HL-60/S4 (cell line): ENCODE measurements around the gene ZNF649.

Experiments
- in situ Hi-C: fragments of 300-500 bp; cut with MboI; formaldehyde crosslinking; loops from 2 replicates; pipeline ENCODE4 v1.14.3; 2022; ENCODE audit warnings: low sequenced_read_pairs

Gene ZNF649

GRCh38 chr19:51887522-51888498 is 17.0 kb downstream of the ZNF649 start, which contains the start of gene ZNF577:
Gene ZNF577 (minus strand): TSS chr19:51887951. CDS start chr19:51880382, 7,569 bp downstream.
- in situ Hi-C loops, result no loop called here

DNA sequence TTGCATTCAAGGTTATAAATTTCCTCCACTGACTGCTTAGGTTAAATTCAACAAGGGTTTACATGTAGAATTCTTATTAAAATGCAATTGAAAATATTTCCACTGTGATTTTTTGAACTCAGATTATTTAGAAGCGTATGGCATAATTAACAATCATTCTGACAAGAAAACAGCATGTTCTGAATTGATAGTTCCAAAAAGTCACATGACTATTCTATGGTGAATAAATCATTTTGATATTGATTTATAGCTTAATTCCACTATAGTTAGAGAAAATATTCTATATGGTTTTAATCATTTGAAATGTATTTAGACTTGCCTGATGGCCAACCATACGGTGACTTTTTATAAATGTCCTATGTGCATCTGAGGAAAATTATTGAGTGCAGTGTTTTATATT is 20.1 kb downstream of the ZNF649 start:
- in situ Hi-C loops, result no loop called here

DNA sequence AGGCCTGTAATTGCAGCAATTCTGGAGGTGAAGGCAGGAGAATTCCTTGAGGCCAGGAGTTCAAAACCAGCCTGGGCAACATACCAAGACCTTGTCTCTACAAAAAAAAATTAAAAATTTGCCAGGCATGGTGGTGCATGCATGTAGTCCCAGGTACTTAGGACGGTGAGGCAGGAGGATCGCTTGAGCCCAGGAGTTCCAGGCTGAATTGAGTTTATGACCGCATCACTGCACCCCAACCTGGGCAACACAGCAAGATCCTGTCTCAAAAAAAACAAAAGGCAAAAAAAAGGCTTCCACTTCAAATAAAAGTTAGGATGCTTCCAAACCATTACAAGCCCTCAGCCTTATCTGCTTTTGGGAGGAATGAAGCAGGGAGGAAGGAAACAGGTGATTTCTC is 22.3 kb downstream of the ZNF649 start:
- in situ Hi-C loops, result no loop called here

DNA sequence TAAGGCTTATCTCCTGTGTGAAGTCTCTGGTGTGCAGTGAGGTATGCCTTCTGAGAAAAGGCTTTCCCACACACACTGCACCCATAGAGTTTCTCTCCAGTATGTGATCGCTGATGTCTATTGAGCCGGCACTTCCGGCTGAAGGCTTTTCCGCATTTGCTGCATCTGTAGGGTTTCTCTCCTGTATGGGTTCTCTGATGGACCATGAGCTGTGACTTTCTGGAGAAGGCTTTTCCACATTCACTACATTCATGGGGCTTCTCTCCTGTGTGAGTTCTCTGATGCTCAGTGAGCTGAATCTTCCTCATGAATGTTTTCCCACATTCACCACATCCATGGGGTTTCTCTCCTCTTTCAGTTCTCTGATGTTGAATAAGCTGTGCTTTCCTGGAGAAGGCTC is 31.7 kb downstream of the ZNF649 start:
- in situ Hi-C loops, result no loop called here

- in situ Hi-C loops, result no loop called here
Observed at GRCh38 chr19:51861870-51862622, 42.8 kb downstream of the ZNF649 start.
